ENCODE results near the gene SH3BP2.

SH3BP2 gene

GRCh38 chr4:2800691-2801596, 8.1 kb downstream of the SH3BP2 start:
- no peak for TF ChIP-seq CTCF (IDR thresholded peaks at IDR 0.05; ENCODE audit: low read depth, low read length, missing control alignments)
- H3K4me3 ChIP-seq (replicated peaks; ENCODE audit: low read depth, low read length), result no peak overlapping the region
- no peak for DNase-seq (ENCODE audit: extremely low read depth, low read depth)

- no peak for TF ChIP-seq CTCF (IDR thresholded peaks at IDR 0.05; ENCODE audit: low read depth, low read length, missing control alignments)
- DNase-seq (ENCODE audit: extremely low read depth, low read depth), result no peak
- H3K4me3 ChIP-seq (replicated peaks; ENCODE audit: low read depth, low read length), result no peak overlapping the region
Measured at GRCh38 chr4:2802618-2803531, 10.0 kb downstream of the SH3BP2 start.

GRCh38 chr4:2803624-2804448, 11.0 kb downstream of the SH3BP2 start:
- no peak for DNase-seq (ENCODE audit: extremely low read depth, low read depth)
- H3K4me3 ChIP-seq (replicated peaks; ENCODE audit: low read depth, low read length), result no peak overlapping the region

GRCh38 chr4:2804449-2804972, 11.6 kb downstream of the SH3BP2 start:
- no peak overlapping the region for H3K4me3 ChIP-seq (replicated peaks; ENCODE audit: low read depth, low read length)
- DNase-seq (ENCODE audit: extremely low read depth, low read depth), result no peak
- TF ChIP-seq CTCF (IDR thresholded peaks at IDR 0.05; ENCODE audit: low read depth, low read length, missing control alignments), result no peak

More at GRCh38 chr4:2803624-2804448, 11.0 kb downstream of the SH3BP2 start:
- no peak for TF ChIP-seq CTCF (IDR thresholded peaks at IDR 0.05; ENCODE audit: low read depth, low read length, missing control alignments)

GRCh38 chr4:2804973-2805501, 12.2 kb downstream of the SH3BP2 start:
- no peak overlapping the region for H3K4me3 ChIP-seq (replicated peaks; ENCODE audit: low read depth, low read length)
- TF ChIP-seq CTCF (IDR thresholded peaks at IDR 0.05; ENCODE audit: low read depth, low read length, missing control alignments), result no peak
- no peak for DNase-seq (ENCODE audit: extremely low read depth, low read depth)

All from HFF-Myc (cell line).